CD4-positive, alpha-beta T cell treated with Interleukin-12 subunit alpha and Interleukin-12 subunit beta, for 1 hour (primary cell): ENCODE measurements around the gene SLC22A4.
A peak's percentile ranks its signal among the peaks of the same experiment; 100 is the strongest.

Source experiments
- DNase-seq: peaks from one replicate; pipeline ENCODE4 v3.0.0-alpha.2; 2020

SLC22A4 gene

DNA sequence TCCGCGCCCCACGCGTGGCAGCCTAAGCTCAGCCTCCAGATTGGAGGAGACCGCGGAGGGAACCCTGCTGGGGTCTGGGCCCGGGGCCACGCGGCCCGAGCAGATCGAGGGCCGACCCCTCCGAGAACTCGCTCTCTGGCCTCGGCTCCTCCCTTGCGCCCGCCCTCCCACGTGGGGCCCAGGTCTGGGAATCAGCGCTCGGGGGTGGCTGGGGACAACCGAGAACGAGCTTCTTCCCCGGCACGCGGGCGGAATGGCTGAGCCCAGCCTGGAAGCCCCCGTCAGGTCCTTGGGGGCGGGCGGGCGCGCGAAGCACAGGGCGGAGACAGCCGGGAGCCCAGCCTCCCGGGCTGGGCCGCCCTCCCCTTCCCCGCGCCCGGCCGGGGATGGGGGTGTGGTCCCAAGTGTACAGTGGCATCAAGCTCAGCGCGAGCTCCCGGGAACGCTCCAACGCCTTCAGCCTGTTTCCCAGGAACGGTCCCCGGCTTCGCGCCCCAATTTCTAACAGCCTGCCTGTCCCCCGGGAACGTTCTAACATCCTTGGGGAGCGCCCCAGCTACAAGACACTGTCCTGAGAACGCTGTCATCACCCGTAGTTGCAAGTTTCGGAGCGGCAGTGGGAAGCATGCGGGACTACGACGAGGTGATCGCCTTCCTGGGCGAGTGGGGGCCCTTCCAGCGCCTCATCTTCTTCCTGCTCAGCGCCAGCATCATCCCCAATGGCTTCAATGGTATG lies at the start of gene SLC22A4:
Gene SLC22A4, plus strand, starts transcription at position 403 of the 736 bp plus-strand sequence. Its CDS starts 223 bp downstream, at position 626.
- DNase-seq = peak; percentile 70

DNA sequence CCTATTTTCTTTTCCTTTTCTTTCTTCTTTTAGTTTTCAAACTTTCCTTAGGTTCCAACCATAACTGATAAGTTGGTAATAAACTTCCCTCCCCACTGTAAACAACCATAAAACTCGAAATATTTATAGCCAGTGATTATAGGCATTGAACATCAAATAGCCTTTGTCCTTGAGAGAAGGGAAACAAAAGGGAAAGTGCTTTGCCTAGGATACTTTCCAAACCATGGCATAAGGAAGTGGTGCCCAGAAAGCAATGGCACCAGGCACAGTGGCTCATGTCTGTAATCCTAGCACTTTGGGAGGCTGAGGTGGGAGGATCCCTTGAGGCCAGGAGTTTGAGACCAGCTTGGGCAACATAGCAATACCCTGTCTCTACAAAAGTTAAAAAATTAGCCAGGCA lies 48.6 kb upstream of the SLC22A4 start:
- DNase-seq = no peak

DNA sequence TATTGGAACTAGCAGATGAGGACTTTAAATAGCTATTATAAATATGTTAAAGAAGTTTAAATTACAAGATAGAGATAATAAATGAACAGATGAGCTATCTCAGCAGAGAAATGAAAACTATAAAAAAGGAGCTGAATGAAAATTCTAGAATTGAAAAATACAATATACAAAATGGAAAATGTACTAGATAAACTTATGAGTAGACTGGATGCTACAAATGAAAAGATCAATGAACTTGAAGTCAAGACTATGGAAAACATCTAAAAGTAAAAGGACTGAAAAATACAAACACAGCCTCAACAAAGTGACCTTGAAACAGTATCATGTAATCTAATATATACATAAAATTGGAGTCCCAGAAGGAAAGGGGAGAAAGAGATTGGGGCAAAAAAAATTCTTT lies 47.4 kb upstream of the SLC22A4 start:
- no peak for DNase-seq

DNA sequence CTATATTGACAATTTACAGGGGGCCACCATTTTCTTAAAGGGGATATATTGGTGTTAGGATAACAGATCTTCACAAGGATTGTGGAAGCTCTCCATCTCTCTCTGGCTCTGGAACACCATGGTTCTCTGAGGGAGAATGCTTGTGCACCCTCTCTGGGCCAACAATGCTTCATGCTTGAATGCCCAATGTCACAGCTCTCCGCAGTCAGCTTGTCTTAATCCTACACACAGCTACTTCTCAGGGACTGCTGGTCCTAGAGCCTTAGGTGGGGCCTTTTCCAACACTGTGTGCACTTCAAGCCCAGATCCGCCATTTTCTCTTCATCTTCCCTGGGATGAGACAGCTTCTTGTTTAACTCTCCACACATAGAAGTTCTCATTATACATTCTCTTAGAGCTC lies 43.6 kb upstream of the SLC22A4 start:
- no peak for DNase-seq

DNA sequence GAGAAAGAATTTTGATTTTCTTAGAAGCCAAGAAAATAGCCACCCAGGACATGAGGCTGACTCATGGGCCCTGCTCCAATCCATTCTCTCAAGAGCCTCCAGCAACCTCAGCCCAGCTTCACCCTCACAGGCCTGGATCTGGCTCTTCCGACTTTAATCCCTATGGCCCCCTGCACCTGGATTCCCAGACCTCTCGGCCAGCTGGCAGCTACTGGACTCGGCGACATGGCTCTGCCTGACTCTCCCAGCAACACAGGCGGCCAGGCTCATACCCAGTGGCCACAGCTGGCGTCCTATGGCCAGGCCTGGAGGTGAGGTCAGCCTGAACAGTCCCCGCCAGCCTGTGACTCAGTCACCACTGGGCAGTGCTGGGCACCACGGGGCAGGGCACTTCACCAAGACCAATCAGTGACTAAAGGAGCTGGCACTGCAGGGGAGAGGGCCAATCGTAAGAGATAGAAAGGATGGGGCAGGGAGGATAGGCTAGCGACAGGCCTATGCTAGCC lies 42.9 kb upstream of the SLC22A4 start:
- DNase-seq = no peak

DNA sequence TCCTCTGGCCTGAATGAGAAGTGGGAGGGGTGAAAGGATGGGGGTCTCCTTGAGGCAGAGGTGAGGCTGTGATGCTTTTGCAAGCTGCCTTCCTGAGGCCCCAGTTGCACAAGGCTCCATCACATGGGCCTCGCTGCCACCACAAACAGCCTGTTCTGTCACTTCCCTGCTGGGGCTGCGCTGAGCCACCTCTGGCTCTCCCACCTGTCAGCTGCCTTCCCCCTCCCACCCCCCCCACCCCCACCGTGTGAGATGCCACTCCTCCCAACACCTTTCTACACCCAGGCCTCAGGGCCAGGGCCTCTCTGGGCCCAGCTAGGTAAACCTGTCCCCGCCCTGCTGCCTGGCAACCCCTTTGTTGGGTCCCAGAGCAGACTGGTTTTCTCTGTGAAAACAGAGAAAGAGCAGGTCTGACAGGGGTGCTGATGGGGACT lies 41.2 kb upstream of the SLC22A4 start:
- DNase-seq = no peak

DNA sequence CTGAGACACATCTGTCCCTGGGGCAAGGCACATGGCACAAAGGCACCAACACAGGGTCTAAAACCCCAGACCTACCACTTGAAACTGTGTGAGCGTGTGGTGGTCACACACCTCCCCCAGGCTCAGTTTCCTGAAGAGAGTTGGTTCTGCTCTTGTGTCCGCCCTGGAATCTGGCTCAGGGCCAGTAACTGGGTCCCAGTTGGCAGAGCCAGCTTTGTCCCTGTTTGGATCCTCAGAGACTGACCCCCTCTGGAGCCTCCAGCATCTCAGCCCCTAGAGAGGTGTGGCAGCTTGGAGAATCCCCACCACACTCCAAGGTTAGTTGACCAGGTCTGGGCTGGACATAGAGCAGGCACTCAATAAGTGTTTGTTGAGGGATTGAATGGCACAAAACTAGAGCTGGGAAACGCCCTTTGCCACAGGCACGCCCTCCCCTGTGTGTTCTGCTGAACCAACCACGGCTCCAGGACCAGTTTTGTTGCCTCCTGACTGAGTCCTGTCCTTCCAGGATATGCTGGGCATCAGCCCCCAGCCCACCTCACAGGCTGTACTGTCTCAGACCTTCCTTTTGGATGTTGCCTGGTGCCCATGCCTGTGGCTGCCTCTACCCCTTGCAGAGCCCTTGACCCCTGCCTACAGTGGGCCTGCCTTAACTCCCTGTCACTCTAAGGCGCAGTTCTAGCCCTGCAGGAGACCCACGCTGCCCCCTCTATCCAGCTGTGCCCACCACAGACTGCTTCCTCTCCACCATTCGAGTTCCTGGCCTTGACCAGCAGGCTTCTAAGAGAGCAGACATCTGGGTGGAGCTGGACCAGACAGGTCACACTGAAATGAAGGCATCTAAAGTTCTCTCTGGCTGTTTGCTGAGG lies 40.5 kb upstream of the SLC22A4 start:
- DNase-seq = no peak

DNA sequence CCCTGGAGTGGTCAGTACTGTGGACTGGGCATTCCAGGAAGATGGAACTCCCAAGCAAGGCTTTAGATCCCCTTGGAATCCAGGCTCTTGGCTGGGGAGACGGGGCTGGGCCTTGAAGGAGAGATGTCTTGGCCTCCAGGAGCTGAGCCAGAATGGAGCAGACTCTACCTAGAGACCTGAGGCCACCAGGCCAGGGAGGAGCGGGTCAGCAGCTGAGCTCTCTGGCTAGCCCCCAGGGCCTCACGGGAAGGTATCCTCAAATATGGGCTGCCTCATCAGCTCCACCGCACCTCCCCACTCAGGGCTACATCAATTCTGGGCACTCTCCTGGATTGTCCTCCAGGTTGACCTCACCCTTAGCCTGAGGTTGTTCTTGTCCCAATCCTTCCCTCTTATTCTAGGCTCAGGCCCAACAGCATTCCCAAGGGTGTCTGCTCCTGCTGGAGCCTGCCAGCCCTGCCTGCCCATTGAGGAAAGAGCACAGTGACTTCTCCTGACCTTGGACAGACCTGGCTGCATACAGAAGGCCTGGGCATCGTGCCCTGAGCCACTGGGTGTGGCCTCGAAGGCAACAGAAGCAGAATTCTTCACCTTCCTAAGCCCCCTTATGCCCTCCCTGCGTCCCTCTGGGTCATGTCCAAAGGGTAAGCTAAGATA lies 39.7 kb upstream of the SLC22A4 start:
- DNase-seq = no peak

DNA sequence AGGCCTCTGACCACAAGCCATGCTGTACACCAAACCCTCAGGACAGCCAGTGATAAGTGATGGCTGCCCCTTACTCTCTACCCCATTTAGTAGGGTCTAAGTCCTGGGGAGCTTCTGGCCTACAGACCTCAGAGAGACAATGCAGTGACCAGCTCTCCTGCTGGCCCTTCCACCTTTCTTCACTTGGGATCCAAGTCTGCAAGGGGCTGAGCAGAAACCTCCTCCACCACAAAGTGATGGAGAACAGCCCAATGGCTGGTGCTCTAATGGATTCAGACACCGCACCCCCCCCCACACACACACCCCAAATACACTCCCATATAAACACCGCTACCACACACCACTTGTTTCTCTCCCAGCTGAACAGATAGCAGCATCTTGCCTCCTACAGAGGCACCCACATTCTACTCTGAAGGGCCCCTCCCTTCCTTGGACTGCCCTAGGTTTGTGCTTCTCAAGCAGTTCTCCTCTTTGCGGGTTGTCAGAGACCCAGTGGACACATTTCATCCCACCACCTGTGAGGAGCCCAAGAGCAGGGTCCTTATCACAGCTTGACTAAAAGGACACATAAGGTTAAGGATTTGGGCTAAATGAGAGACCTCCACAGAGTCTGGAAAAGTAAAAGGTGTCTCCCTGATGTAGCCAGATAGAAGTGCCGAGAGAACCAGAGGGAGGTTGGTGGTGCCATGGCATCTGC lies 38.0 kb upstream of the SLC22A4 start:
- DNase-seq = no peak

DNA sequence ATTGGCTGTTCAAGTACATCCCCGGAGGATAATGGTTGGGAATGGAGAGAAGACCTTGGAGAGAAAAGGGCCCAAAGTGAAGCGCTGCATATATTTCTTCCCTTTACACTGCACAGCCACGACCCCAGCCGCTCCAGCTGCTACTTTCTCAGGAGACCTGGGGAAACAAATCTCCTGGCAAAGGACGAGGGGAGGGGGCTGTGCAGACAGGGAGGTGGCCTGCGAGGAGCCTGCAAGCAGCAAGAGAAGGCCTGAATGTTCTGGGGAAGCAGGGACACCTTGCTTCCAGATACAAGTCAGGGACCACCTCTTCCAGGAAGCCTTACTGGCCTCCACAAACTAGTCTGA lies 37.4 kb upstream of the SLC22A4 start:
- no peak for DNase-seq

DNA sequence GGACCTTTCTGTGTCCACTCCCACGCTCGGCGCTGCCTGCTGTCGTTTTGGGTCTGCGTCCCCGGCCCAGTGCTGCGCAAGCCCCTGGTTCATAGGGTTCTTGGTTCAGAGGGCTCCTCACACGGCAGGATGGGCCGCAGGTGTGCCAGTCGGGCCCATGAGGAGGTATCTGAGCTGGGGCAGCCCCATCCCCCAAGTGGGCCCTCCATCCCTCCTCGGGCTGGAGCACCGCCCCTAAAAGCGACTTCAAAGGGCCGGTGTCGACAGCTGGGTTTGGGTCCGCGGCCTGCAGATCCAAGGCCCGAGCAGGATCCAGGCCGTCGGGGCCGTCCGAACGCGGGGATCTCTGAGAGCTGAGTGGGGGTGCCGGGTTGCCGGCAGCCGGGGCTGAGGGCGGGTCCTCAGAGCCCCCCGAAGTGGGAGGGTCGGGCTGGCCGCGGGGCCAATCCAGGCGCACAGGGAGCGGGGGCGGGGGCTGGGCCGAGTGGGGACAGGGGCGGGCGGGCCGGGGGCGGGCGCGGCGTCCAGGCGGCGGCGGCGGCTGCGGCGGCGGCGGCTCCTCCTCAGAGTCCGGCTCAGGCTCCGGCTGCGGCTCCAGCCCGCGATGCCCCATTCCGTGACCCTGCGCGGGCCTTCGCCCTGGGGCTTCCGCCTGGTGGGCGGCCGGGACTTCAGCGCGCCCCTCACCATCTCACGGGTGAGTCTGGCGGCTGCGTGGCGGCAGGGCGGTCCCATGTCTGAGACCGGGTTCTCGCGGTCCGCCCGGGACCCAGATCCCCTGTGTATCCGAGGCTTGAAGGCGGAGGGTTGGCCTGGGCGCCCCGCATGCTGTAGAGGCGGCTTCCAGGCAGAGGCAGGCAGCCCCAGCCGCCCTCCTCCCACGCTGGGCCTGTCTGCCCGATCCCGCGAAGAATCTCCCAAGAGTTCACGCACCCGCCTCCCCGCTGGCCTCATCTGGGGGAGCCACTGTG lies 36.8 kb upstream of the SLC22A4 start, which contains the start of gene PDLIM4:
Gene PDLIM4, plus strand, starts transcription at position 566 of the 971 bp plus-strand sequence. Its CDS starts 39 bp downstream, at position 605.
- no peak for DNase-seq

DNA sequence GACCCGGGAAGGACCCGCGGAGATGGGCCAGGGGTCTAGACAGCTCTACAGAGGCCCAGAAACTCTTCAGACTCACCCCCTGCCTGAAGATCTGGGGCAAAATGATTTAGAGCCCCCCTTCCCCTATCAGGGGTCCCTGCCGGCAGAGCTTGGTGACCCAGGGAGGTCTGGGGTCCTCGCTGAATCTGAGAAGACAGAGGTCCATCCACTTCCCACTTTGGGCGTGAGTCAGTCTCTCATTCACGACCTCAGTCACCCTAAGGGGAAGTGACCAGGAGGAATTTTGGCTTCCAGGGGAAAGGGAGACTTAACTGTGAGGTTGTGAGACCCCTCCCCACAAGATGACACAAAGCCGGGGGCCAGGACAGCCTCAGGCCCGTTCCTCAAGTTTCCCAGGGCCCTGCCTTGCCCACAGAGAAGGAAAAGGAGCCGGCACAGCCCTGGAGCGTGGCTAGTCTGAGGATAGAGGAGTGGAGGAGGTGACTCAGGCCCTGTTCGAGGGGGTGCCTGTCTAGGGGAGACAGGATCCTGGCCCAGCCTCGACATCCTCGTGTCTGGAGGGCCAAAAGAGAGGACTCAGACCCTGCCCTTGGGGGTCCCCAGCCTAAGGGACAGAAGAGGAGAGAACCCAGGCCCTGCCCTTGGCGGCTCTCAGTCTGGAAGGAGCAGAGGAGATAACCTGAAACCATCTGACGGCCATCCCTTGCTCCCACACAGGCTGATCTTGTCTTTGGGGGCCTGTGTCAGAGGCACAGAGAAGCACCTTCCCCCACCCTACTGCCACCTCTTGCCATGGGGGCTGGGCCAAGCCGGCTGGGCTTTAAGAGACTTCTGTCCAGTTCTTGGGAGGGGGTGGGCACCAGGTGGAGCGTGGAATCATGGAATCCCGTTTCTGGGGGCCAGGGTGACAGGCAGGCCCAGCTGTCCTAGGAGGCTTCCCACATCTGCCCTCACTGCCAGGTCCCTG lies 35.8 kb upstream of the SLC22A4 start:
- no peak for DNase-seq

DNA sequence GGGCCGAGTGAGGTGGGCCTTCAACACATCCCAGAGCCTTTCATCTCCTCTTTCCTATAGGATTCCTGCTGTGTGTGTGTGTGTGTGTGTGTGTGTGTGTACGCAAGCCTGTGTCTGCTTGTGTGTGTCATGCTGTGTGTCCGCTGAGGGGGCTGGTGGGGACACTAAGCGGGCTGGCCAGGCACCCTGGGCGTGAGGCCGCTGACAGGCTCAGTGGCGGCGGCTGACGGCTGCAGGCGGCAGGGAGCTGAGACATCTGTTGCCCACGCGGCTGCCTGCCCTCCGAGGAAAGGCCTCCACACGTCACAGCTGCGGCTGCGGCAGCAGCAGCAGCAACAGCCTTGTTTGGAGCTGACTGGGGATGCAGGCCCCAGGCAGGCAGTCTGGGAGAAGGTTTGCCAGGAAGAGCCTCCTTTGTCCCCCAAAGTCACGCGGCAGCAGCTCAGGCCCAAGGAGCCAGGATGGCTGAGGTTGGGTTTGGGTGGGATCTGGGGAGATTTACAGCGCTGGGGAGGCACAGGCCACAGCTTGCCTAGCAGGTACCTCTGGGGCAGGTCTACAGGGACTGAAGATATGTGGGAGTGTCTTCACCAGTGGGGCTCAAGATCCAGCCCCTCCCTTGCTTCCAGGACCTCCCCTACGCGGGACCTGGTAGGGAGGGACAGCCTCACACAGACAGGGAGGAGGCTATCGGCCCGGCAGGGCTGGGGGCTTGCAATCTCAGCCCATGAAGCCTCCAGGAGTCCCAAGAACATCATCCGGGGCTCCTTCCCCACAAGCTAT lies 34.9 kb upstream of the SLC22A4 start:
- DNase-seq = no peak

DNA sequence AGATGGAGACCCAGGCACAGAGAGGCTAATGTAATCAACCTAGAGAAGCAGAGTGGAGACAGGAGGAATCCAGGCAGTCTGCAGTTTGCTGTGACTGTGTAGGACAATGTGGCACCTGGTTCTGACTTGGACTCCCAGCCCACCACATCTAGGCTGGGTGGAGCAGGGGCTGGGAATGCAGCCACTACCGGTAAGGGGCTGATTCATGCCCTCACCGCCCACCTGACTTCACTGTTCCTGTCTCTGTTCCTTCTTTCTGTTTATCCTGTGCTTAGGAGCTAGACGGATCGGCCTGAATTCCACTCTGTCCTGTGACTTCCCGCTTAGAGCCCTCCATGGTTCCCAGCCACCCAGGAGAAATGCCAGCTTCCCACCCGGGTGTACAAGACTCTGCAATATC lies 34.1 kb upstream of the SLC22A4 start:
- no peak for DNase-seq

DNA sequence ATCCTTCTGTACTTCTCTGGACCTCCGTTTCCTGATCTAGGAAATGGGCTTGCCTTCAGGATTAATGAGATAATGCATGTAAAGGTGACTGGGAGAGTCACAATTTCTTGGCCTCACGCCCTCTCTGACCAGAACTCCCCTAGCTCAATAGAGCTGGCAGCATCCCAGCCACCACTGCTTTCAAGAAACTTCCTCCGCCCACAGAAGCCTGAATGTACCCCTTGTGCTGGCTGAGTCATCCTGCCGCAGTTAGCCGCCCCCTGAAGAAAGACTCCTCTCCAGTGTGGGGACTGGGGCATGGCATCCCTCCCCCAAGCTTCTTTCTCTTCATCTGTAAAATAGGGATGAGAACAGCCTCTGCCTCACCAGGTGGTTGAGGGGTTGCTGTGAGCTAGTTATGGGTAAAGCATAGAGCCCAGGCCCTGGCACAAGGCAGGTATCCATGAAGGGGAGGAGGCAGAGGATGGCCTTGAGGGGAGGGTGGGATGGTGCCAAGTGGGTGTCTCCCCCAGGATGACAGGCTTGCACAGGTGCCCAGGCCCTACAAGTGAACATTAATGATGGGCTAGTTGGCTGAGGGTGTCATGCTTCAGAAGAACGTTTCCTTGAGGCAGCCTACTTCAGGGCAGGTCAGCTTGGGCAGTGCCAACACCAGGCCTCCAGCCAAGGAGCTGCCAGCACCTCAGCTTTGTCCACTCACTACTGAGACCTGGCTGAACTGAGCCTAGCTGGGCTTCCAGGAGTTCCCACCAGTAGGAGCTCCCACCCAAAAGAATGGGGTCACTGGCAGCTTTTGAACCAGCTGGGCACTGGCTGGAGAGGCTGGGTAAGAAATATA lies 33.3 kb upstream of the SLC22A4 start:
- DNase-seq = no peak

DNA sequence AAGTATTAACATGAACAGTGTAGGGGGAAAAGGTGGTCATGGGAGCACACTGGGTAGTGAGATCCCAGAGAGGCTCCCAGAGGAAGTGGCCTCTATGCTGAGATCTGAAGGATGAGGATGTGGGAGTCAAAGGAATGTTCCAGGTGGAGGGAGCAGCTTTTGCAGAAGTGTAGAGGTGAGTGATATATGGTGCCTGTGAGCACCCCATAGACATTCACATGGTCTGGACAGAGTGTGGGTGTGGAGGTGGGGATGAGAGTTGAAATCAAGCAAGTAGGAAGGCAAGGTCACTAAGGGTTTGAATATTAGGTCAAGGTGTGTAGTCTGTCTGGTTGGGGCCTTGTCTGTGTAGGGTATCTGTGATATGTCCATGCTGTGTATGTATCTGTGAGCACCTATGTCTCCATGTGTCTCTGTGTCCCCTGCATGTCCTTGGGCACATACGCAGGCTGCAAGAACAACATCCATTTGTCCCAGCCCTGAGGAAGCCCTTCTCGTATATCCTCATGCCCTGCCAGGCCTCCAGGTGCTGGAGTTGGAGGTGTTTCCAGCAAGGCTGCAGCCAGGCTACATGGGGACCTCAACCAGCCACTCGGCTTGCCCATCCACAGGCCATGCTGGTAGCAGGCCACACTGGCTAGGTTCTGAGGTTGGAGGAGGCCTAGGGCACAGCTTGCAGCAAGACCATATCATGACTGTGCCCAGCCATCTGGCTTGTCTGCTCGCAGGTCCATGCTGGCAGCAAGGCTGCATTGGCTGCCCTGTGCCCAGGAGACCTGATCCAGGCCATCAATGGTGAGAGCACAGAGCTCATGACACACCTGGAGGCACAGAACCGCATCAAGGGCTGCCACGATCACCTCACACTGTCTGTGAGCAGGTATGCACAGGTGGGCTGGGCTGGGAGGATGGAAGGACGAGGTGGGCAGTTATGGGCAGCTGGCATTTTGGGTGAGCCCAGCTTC lies 32.0 kb upstream of the SLC22A4 start:
- no peak for DNase-seq

DNA sequence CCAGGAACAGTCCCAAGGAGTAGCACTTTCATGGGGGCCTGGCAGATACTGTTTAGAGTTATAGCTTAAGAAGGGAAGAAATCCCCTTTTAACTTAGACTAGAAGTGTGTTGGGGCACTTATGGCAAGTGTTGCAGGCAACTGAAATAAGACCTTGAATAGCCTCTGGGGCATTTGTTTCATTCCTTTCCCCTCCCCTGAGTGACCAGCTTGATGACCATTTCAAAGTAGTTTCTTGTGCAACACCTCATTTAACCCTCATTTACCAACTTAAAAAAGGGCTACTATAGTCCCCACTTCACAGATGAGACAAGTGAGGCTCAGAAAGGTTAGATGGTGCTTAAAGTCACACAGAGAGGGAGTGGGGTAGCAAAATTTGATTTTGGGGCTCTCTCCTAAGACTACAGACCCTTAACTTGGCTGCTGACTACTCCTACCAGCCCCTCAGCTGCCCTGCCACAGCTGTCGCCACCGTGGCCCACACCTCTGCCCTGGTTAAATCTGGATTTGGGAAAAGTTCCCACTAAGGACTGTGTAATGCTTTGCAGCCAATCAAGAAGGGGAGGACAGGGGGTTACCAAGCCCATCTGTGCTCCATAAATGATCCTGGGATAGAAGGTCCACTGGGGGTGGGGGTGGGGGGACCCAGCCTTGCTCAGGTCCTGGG lies 31.2 kb upstream of the SLC22A4 start:
- DNase-seq = no peak
